PC-9 (cell line): ENCODE results near the gene YIPF5.

Source experiments
- EZH2 ChIP-seq: fragments of 200-600 bp; sonication (generic); IDR thresholded peaks from 2 replicates; pipeline ENCODE4 v1.8.0; 2017; ENCODE audit warnings: antibody characterized with exemption, low read depth
- TF ChIP-seq, protein P1 (sequence below): fragments of 200-600 bp; sonication (generic); conservative IDR thresholded peaks from 2 replicates; pipeline ENCODE4 v1.6.1; 2017; ENCODE audit warnings: mixed run types, antibody characterized with exemption, mild to moderate bottlenecking, moderate library complexity

DNA sequence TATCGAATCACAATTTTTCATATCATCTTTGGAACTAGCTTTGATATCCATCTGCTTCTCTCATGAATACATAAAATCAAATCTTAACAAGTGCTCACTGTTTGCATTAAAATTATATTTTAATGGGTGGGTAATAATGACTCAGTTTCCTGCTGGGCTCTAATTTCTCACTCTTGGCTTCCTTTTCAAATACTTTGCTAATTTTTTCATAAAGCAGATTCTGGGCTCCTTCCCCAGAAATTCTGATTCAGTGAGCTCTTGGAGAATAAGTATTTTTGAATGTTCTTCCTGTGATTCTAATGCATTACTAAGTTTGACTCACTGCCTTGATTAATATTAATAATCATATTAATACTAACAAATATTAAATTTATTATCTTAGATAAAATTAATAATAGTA, 48.9 kb downstream of the YIPF5 start:
- TF ChIP-seq, protein P1, sequence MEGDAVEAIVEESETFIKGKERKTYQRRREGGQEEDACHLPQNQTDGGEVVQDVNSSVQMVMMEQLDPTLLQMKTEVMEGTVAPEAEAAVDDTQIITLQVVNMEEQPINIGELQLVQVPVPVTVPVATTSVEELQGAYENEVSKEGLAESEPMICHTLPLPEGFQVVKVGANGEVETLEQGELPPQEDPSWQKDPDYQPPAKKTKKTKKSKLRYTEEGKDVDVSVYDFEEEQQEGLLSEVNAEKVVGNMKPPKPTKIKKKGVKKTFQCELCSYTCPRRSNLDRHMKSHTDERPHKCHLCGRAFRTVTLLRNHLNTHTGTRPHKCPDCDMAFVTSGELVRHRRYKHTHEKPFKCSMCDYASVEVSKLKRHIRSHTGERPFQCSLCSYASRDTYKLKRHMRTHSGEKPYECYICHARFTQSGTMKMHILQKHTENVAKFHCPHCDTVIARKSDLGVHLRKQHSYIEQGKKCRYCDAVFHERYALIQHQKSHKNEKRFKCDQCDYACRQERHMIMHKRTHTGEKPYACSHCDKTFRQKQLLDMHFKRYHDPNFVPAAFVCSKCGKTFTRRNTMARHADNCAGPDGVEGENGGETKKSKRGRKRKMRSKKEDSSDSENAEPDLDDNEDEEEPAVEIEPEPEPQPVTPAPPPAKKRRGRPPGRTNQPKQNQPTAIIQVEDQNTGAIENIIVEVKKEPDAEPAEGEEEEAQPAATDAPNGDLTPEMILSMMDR, result no peak
- no peak for TF ChIP-seq EZH2
